Germinal center (tissue), 1 donor: ENCODE measurements around the gene PPL.
"Not testable (repeated sequence)": the region's sequence is repeated elsewhere in the genome, so short reads cannot be mapped to it uniquely, and the experiment has no call there.

Source experiments
- DNase-seq: peaks from one replicate; pipeline ENCODE4 v3.0.0; 2012; ENCODE audit warnings: mixed read lengths, low spot score

Gene PPL

GRCh38 chr16:4909825-4910224 lies 27.1 kb downstream of the PPL start:
- DNase-seq, result no peak

GRCh38 chr16:4908854-4909401 lies 28.0 kb downstream of the PPL start:
- no peak for DNase-seq

GRCh38 chr16:4904942-4905615 lies 31.9 kb downstream of the PPL start:
- no peak for DNase-seq

- DNase-seq, result no peak
Observed at GRCh38 chr16:4904108-4904941, 32.6 kb downstream of the PPL start.

- no peak for DNase-seq
Observed at GRCh38 chr16:4902038-4902437, 34.9 kb downstream of the PPL start.

GRCh38 chr16:4900750-4901149 lies 36.2 kb downstream of the PPL start:
- DNase-seq, result no peak

- no peak for DNase-seq
Observed at GRCh38 chr16:4900036-4900435, 36.9 kb downstream of the PPL start.

- no peak for DNase-seq
Observed at GRCh38 chr16:4899474-4899846, 37.5 kb downstream of the PPL start.

- no peak for DNase-seq
Observed at GRCh38 chr16:4898811-4899473, 38.0 kb downstream of the PPL start.

- DNase-seq, result no peak
Observed at GRCh38 chr16:4897328-4897727, 39.6 kb downstream of the PPL start.

GRCh38 chr16:4896761-4897160 lies 40.2 kb downstream of the PPL start:
- not testable (repeated sequence) for DNase-seq

GRCh38 chr16:4895366-4895765 lies 41.6 kb downstream of the PPL start:
- DNase-seq, result no peak

GRCh38 chr16:4894276-4895150 lies 42.4 kb downstream of the PPL start:
- DNase-seq, result no peak

- no peak for DNase-seq
Observed at GRCh38 chr16:4893103-4893862, 43.7 kb downstream of the PPL start.

GRCh38 chr16:4892361-4893102 lies 44.4 kb downstream of the PPL start:
- no peak for DNase-seq

GRCh38 chr16:4891886-4892216 lies 45.1 kb downstream of the PPL start:
- no peak for DNase-seq

- DNase-seq, result no peak
Observed at GRCh38 chr16:4891097-4891885, 45.7 kb downstream of the PPL start.

- no peak for DNase-seq
Observed at GRCh38 chr16:4890686-4891085, 46.3 kb downstream of the PPL start.

GRCh38 chr16:4890026-4890425 lies 46.9 kb downstream of the PPL start:
- no peak for DNase-seq
